ENCODE results near the gene PDGFA. TPM values are rescaled to one million over a fixed set of nuclear protein-coding genes. Genes with fewer than 3 reads are reported as not detected.

The PDGFA gene
- polyA plus RNA-seq, 4 donors = 18.3 to 61.1 (median 49.2) TPM

DNA sequence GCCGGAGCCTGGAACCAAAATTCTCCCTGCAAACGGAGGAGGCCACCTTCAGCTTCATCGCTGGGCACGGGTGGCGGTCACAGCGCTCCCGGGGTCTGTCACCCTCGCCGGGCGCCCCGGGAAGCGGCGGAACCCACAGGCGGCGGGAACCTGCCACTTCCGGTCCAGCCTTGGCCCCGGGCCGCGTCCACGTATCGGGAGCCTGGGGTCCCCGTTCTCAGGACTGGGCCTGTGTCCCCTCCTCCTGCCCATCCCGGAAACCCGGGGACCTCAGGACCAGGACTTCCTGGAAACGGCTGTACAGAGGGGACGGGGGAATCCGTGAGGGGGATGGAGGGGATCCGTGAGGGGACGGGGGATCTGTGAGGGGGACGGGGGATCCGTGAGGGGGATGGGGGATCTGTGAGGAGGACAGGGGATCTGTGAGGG, 25.4 kb downstream of the PDGFA start:
- DNase-seq (ENCODE audit: low read depth in 4 of 4, low spot score in 3 of 4) = no peak

DNA sequence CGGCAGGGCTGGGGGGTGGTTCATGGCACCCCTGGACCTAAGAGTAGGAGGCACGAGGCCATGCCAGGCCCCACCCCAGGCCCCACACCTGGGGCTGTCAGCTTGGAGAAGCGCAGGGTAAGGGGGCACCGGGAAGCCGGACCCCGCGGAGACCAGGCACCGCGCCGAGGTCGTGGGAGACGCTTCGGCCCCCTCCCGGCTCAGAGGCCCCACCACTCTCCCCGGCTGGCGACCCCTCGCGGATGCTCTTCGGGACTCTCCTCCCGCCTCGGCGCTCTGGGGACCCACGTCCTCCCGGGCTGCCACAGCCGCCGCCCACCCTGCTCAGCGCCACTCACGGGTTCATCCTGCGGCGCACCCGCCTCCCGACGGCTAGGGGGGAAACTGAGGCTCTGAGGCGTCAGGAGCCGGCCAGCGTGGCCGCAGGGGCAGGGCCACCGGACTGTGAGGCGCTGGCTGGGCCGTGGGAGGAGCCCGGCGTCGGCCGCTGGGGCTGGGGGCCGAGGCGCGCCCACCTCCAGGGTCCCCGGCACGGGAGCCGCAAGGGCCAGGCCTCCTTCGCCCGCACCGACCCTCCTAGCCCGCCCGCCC, 25.9 kb downstream of the PDGFA start:
- no peak for DNase-seq (ENCODE audit: low read depth in 4 of 4, low spot score in 3 of 4)

DNA sequence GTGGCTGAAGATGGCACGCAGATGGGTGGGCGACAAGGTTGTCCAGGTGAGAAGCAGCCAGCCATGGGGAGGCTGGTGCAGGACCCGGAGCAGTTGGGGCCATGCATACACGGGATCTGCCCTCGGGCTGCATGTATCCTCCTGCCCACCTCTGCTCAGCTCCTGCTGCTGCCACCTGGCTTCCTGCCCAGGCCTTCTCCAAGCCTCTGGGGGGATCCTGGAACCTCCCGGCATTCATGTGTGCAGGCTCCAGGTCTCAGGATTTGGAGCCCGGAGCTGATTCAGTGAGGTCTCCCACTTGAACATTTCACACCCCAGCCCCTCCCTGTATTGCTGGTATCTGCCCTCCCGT, 27.0 kb downstream of the PDGFA start:
- no peak for DNase-seq (ENCODE audit: low read depth in 4 of 4, low spot score in 3 of 4)

DNA sequence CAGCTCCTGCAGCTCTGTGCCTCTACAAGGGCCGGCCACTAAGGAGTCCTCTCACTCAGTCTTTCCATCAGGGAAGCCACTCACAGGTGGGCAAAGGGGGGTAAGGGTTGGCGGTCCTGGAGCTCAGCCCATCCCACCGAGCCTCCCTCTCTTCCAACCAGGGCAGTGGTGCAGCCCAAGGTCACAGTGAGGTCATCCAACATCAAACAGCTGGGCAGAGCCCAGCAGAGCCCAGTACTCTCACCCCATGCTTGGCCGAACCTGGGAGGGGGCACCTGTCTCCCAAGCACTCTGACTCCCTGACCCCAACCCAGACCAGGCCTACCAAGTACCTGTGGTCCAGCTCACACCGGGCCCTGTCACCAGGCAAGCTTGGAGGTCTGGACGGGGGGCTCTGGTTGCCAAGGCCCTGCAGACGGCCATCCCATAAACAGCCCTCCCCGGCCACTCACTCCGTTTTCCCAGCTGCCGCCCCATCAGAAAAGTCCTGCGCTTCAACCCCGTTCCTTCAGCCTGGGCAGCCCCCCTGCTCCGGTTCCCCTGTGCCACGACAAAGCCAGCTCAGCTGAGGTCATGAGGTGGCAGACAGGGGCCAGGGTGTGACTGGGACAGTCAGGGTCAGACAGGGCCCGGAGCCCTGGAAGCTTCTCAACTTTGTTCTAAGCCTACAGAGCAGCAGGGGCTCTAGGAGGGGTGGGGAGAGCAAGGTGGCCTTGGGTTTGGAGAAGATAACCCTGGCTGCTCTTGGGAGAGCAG, 27.5 kb downstream of the PDGFA start:
- DNase-seq (ENCODE audit: low read depth in 4 of 4, low spot score in 3 of 4) = no peak

DNA sequence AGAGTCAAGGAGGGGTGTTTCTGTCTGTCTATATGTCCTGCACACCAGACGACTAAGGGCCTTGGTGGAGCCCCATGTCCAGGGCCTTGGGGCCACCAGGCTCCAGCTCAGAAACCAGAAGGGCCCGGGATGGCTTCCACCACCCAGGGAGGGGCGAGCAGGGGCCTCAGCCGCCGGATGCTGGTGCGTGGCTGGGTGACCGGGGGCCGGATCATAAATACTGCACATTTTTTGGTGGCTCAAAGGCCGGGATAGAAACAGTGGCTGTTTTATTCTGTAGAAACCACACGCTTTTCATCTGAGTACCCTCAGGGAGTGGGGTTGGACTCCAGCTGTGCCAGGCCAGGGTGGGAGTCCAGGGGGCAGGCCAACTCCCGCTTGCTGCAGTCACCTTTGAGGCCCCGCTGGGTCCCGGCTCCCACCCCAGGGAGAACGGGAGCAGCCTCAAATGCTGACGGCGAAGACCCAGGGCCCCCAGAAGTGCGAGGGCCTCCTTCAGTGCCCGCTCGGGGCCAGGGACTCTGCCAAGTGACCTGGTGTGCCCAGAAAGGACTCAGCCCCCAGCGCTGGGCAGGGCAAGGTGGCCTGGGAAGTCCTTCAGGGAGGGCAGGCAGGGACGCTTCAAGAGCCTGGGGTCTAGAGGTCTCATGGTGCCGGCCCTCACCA, 28.2 kb downstream of the PDGFA start:
- no peak for DNase-seq (ENCODE audit: low read depth in 4 of 4, low spot score in 3 of 4)

DNA sequence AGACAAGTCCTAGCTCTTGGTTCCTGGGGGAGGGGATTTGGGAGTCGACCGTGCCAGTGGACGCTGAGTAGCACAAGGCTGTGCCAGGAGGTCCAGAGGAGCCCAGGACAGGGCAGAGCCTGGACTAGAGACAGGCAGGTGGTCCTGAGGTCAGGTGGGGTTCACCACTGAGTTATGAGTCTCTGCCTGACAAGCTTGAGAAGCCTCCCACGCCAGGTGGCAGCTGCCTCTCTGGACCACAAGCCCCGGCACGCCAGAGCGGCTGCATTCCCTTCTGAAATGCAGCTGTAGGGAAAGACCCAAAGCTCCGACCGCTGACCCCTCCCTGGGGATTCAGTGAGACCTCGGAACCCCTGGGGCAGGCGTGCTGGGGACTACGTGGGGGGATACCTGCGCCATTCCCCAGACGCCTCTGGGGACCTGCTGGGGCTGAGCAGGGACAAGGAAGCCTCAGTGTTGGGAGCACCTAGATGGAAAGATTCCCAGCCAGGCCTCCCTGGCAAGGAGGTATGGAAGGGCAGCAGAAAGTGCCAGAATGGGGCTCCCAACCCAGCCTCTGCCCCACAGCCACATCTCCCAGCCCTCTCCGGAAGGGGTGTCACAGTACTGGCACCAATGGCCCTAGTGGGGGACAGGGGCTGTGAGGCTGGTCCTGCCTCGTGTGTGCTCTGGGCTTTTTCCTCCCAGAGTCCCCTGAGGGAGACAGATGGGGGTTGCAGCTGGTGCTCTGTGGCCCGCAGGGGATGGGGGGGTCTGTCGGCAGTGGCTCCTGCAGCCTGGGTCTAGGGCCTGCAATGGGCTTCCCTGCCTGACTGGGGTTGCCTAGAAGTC, 29.0 kb downstream of the PDGFA start:
- DNase-seq (ENCODE audit: low read depth in 4 of 4, low spot score in 3 of 4) = no peak

DNA sequence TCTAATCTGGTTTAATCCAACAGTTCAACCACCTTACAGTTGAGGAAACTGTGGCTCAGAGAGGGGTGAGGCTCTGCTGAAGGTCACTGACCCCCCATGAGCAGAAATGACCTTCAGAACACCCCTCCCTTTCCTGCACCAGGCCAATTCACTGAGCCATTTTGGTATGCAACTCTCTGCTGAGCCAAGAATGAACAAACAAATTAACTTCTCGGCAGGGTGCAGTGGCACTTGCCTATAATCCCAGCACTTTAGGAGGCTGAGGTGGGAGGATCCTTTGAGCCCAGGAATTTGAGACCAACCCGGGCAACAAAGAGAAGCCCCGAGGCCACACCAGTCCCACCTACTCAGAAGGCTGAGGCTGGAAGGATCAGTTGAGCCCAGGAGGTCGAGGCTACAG, 29.8 kb downstream of the PDGFA start:
- DNase-seq (ENCODE audit: low read depth in 4 of 4, low spot score in 3 of 4) = no peak

DNA sequence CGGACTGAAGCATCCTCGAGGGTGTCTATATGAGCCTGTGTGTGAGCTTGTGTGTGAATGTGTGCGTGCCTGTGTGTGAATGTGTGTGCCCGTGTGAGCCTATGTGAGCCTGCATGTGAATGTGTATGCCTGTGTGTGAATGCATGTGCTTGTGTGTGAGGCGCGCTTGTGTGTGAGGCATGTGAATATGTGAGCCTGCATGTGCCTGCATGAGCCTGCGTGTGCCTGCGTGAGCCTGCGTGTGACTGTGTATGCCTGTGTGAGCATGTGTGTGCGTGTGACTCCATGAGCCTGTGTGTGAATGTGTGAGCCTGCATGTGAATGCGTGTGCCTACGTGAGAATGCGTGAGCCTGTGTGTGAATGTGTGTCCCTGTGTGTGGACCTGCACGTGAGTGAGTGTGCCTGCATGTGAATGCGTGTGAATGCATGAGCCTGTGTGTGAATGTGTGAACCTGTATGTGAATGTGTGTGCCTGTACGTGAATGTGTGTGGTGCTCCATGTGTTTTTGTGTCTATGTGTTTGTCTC, 33.4 kb downstream of the PDGFA start:
- no peak for DNase-seq (ENCODE audit: low read depth in 4 of 4, low spot score in 3 of 4)

DNA sequence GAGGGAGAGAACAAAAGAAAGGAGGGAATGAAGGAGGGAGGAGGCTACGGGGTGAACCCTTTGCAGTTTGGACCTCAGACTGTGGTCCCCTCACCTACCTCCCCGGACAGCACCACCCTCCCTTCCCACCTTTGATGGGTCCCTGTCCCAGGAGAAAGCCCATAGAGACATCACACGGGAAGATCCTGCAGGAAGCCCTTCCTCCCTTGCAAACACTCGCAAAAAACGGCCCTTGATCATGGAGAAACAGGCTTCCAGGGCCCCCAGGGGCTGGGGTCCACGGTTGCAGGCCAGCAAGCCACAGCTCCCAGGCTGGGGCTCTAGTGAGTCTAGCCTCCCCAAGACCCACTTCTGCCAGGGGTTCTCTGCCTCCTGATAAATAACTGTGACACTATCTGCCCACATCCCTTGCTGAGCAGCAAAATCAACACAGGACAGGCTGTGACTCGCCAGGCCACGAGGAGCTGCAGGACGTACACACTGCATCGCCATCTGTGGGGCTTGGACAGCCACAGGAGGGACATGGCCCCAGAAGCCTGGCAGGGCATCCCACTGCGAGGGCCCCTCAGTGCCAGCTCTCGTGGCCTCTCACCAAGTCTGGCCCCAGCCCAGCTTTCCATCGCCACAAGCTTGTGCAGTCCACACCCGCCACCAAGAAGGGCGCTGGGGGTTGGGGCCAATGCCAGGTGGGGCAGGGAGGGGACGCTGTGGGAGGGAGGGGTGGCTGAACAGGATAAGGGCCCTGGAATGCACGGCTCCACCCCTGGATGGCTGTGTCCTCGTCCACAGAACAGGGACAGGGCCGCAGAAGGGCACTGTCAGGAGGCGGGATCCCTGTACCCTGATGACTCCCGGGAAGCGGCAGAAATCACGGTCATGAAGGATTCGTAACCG, 34.2 kb downstream of the PDGFA start:
- no peak for DNase-seq (ENCODE audit: low read depth in 4 of 4, low spot score in 3 of 4)

DNA sequence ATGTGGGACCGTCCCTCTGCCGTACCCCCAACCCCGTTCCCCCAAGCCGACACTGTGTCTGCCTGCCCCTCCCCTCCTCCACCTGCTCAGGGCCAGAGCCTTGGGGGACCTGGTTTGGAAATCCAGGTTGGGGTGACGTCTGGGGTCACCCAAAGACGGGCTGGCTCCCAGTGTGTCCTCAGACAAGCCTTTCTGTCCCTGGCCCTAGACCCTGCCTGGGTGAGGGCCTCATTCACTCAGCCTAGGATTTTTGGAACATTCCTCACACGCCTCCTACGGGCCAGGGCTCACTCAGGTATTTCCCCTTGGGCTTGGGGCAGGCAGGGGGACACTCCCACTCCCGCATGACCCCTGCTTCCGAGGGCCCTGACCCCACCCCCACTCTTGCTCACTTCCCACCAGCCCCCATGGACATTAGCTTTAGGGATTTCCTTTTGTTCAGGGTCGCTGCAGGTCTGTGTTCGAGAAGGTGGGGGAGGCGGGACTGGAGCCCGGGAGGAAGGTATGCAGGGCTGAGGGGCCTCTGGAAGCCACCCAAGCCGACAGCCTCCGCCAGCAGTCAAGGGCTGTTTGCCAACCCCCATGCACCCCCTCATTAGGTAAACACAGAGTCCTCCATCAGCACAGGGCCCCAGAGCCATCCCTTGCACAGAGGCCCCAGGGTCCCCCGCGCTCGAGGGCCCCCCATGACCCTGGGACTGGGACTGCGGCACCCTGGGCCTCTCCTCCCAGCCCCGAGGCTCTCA, 35.1 kb downstream of the PDGFA start:
- no peak for DNase-seq (ENCODE audit: low read depth in 4 of 4, low spot score in 3 of 4)

DNA sequence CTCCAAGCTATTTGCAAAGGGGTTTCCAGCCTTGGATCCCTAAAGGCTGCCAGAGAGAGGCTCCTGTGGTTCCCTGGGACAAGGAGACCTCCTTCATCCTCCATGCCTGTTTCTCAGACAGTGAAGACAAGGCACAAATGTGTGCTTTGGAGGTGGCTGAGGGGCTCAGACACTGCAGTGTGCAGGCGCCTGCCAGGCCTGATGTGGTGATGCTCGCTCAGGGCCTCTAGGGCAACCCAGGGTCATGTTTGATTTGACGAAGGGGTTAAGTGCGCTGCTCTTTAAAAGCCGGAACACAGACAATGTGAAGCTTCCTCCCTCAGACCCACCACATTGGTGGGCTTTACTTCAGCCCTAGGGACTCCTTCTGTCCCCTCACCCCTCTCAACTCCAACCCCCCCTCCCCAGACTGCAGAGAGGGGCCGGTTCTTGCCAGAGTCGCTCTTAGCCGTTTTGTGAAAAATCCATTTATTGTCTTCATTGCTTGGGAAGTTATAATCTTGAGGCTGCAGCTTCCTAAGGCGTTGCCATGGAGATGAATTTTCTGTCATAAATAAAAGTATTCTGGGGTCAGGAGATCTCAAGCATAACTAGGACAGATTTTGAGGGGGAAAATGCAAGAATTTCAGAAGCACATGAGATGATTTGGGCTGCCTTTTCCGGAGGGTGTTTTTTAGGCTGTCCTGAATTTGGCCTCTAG, 35.8 kb downstream of the PDGFA start:
- DNase-seq (ENCODE audit: low read depth in 4 of 4, low spot score in 3 of 4) = no peak

DNA sequence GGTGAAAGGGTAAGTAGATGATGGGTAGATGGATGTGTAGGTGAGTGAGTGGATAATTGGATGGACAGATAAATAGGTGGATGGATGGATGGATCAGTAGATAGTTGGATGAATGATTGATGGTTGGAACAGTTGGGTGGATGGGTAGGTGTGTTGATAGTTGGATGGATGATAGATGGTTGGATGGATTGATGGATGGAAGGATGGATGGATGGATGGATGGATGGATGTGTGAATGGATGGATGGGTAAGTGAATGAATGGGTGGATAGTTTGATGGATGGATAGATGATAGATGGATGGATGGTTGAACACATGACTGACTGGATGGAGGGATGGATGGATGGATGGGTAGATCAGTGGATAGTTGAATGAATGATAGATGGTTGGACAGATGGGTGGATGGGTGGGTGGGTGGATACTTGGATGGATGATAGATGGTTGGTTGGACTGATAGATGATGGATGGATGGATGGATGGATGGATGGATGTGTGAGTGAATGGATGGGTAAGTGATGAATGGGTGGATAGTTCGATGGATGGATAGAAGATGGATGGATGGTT, 37.0 kb downstream of the PDGFA start:
- DNase-seq (ENCODE audit: low read depth in 4 of 4, low spot score in 3 of 4) = no peak

DNA sequence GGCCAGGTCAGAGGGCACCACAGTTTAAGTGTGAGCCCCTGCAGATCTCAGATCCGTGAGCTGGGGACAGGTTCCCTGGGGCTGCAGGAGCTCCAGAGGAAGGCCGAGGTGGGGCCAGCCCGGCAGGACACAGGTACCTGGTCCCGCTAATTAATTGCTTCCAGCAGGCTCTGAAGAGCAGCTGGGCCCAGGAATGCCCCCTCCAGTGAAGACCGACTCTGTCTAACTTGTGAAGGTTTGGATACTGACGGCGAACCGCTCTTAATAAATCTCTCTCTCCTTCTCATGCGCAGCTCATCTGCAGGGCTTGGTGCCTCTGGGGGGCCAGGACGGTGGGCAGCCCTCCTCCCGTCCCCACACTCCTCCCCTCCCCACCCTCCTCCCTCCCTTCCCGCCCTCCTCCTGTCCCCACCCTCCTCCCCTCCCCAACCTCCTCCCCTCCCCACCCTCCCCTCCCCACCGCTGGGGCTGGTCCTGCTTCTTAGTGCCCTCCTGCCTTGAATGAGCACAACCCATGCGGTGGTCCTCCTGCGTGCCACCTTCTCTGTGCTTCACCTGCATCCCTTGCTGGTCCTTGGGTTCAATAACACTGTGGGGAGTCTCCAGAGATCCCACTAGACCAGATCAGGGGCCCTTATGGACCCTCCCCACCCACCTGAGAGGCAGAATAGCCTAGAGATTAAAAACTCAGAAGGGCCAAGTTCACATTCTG, 38.3 kb downstream of the PDGFA start:
- DNase-seq (ENCODE audit: low read depth in 4 of 4, low spot score in 3 of 4) = no peak

DNA sequence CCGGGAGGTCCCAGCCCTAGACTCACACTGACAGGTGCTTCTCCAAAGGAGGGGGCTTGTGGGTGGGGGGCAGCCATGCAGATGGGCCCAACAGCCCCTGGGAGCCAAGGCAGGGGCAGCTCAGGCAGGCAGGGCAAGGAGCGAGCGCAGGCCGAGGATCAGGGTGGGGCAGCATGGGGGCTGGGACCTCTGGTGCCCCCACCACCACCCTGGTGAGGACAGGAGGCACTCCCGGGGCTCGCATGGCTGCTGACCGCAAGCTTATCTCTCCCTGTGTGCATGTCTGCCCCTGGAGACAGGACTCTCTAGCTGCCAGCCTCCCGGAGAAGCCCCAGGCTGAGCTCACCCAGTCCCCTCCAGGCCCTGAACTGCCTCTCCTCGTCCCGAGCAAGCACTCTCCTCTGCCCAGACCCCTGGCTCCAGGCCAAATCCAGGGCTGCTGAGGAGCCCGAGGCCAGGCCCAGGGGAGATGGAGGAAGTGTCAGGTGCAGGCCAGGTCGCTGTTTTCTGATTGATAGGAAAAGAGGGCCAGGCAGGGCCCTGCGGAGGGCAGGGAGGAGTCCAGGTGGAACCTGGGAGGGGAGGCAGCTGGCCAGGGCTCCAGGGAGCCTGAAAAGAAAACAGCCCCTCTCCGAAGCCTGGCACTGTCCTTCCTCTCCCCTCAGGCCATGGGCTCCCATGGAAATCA, 39.0 kb downstream of the PDGFA start:
- DNase-seq (ENCODE audit: low read depth in 4 of 4, low spot score in 3 of 4) = no peak

DNA sequence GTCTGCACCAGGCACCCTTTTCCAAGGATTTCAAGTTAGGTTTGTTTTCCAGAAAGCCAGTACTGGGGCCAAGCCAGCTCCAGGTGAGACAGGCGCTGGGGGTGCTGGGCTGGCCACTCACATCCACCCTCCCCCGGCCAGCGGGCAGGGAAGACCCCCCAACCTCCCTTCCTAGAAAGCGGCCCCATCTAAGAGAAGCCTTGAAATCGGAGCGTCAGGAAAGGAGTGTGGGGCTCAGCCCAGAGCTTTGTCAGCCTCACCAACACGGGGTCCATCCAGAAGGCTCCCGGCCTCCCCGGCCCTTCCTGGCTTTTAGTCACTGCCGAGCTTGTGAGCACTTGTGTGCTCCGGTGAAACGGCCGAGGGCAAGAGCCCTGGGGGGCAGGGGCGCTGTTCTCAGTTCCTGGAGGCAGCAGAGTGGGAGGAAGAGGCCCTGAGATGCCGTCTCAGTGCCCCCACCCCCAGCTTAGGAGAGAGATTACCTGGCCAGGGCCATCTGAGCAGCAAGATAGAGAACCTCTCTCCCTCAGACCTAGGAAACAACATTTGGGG, 39.6 kb downstream of the PDGFA start:
- no peak for DNase-seq (ENCODE audit: low read depth in 4 of 4, low spot score in 3 of 4)

DNA sequence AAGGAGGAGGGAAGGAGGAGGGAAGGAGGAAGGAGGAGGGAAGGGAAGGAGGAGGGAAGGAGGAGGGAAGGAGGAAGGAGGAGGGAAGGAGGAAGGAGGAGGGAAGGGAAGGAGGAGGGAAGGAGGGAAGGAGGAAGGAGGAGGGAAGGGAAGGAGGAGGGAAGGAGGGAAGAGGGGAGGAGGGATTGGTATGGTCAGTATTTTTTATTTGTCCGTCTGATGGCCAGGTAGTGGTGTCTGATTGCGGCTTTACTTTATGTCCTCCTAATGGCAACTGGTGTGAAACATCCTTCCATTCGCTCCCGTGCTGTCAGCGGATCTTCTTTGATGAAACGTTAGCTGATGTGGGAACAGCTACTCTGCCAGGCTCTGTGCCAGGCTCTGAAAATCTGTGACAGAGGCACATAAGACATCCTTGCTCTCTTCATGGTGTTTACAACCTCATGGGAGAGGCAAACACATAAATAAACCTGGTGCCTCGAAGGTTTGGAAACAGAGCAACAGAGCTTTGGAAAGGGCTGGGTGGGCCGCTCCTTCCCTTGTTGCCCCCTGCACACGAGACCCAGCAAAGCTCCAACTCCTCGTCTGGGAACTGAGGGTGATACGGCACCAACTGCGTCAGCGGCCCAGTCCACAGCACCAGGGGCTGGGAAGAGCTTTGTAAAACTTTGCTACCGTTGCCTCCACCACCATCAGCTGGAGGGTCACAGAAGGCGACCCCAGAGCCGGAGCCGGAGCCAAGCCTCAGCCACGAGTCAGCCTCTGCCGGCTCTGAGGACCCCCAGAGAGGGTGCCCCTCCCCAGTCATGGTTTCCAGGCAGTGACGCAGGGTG, 40.3 kb downstream of the PDGFA start:
- DNase-seq (ENCODE audit: low read depth in 4 of 4, low spot score in 3 of 4) = no peak

Data from left renal pelvis (tissue), 4 donors.